SU-DHL-6 (cell line): ENCODE results near the gene FAM174A.

Experiments used
- H2AFZ ChIP-seq: fragments of 200-600 bp; sonication (generic); 2 replicates; pipeline ENCODE4 v1.6.1; 2014; ENCODE audit warnings: low read depth, mild to moderate bottlenecking, moderate library complexity, mixed read lengths, antibody characterized with exemption, low read length; ENCODE audit not compliant: severe bottlenecking
- H3F3A ChIP-seq: fragments of 200-600 bp; shearing (Covaris generic); 2 replicates; pipeline ENCODE4 v1.6.0; 2016; ENCODE audit warnings: antibody characterized with exemption, mild to moderate bottlenecking; ENCODE audit not compliant: insufficient read depth
- H3K27ac ChIP-seq: fragments of 200-600 bp; sonication (generic); 2 replicates; pipeline ENCODE4 v1.5.1; 2016; ENCODE audit warnings: low read depth, mild to moderate bottlenecking, low read length, moderate library complexity, mixed read lengths
- H3K27me3 ChIP-seq: fragments of 200-600 bp; sonication (generic), shearing (Covaris generic); 2 replicates; pipeline ENCODE4 v1.6.0; 2014; ENCODE audit warnings: mild to moderate bottlenecking, low read length
- H3K36me3 ChIP-seq: fragments of 200-600 bp; sonication (generic); 2 replicates; pipeline ENCODE4 v1.6.1; 2014; ENCODE audit warnings: mild to moderate bottlenecking, low read length, mixed read lengths
- H3K4me2 ChIP-seq: fragments of 300-600, 200-600 bp; shearing (Covaris generic), sonication (generic); 2 replicates; pipeline ENCODE4 v1.6.0; 2014; ENCODE audit warnings: low read length, low read depth, mild to moderate bottlenecking; ENCODE audit not compliant: poor library complexity, severe bottlenecking
- H3K4me3 ChIP-seq: fragments of 200-600 bp; sonication (generic); 2 replicates; pipeline ENCODE4 v1.5.1; 2014; ENCODE audit warnings: antibody characterized with exemption, low read length, mild to moderate bottlenecking, mixed read lengths; ENCODE audit not compliant: insufficient read depth, poor library complexity, severe bottlenecking
- H3K79me2 ChIP-seq: fragments of 200-600 bp; sonication (generic); 2 replicates; pipeline ENCODE4 v1.6.1; 2014; ENCODE audit warnings: mild to moderate bottlenecking, low read length, moderate library complexity; ENCODE audit not compliant: insufficient read depth
- H3K9ac ChIP-seq: fragments of 200-600 bp; sonication (generic); 2 replicates; pipeline ENCODE4 v1.7.0; 2014; ENCODE audit warnings: mild to moderate bottlenecking, low read length
- H3K9me2 ChIP-seq: fragments of 200-600 bp; sonication (generic); replicated peaks from 2 replicates; pipeline ENCODE4 v1.6.1; 2014; ENCODE audit warnings: low read length; ENCODE audit not compliant: insufficient read depth
- H3K9me3 ChIP-seq: fragments of 200-600 bp; sonication (generic); 2 replicates; pipeline ENCODE4 v1.6.1; 2014; ENCODE audit warnings: low read length, mixed read lengths; ENCODE audit not compliant: insufficient read depth
- H4K20me1 ChIP-seq: fragments of 200-600 bp; sonication (generic); 2 replicates; pipeline ENCODE4 v1.6.1; 2014; ENCODE audit warnings: low read depth, mild to moderate bottlenecking, antibody characterized with exemption, low read length, moderate library complexity, mixed read lengths
- CTCF ChIP-seq: fragments of 200-600 bp; sonication (generic); IDR thresholded peaks from one replicate; pipeline ENCODE4 v1.5.1; 2017; ENCODE audit warnings: antibody characterized with exemption, mild to moderate bottlenecking, low read length, moderate library complexity; ENCODE audit not compliant: insufficient read depth, poor library complexity, severe bottlenecking
- EZH2phosphoT487 ChIP-seq: fragments of 200-600 bp; sonication (generic), shearing (Covaris generic); conservative IDR thresholded peaks from 2 replicates; pipeline ENCODE4 v1.6.1; 2018; ENCODE audit warnings: mild to moderate bottlenecking, antibody characterized with exemption, low read length, moderate library complexity, mixed read lengths

Gene FAM174A

GRCh38 chr5:100502684-100503083 is 32.5 kb upstream of the FAM174A start:
- TF ChIP-seq EZH2phosphoT487 (no peak), CTCF (no peak)
- Histone ChIP-seq H2AFZ (no peak overlapping the region), H3K9ac (no peak overlapping the region), H3F3A (no peaks in the 10 kb centered on the region), H3K9me3 (no peaks in the 10 kb centered on the region), H3K4me3 (no peak overlapping the region), H3K4me2 (no peak overlapping the region), H3K9me2 (no peaks in the 10 kb centered on the region), H4K20me1 (no peaks in the 10 kb centered on the region), H3K36me3 (no peaks in the 10 kb centered on the region), H3K79me2 (no peaks in the 10 kb centered on the region), H3K27ac (no peak overlapping the region), H3K27me3 (no peaks in the 10 kb centered on the region)

DNA sequence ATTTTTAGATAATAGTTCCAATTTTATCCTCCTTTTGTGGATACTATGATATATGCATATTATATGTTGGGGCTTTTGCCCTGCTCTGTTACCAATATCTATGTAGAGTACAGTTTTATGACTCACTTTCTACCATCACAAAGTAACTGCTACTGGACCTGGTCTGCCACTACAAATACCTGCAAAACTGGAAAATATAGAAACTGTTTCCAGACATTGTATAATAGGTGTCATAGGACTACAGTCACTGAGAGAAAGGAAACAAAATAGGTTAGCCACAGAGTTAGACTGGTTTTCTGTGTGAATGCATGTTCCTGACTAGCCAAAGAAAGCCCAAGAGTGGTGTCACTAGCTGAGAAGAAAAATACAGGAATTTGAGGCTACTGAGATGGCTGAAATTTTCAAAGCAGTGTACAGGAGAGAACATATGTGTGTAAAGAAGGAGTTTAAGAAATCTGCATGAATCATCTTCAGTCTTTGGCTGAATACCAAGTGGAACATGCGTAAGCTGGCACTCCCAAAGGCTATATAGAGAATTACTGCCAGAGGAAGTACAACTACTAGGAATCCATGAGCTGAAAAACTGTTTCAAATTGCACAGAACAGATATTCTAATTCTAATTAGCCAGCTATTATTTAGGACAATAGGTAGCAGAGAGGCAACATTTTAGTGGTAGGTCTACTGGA is 29.0 kb upstream of the FAM174A start:
- H3K4me2 ChIP-seq: no peak overlapping the region
- H3K9me3 ChIP-seq: no peaks in the 10 kb centered on the region
- H3K9me2 ChIP-seq: no peaks in the 10 kb centered on the region
- no peak overlapping the region for H3K9ac ChIP-seq
- H3K79me2 ChIP-seq: no peaks in the 10 kb centered on the region
- TF ChIP-seq CTCF (no peak), EZH2phosphoT487 (no peak)
- H2AFZ ChIP-seq: no peak overlapping the region
- H3K4me3 ChIP-seq: no peak overlapping the region
- no peaks in the 10 kb centered on the region for H3K36me3 ChIP-seq
- H3K27ac ChIP-seq: no peak overlapping the region
- H3F3A ChIP-seq: no peaks in the 10 kb centered on the region
- no peaks in the 10 kb centered on the region for H4K20me1 ChIP-seq
- H3K27me3 ChIP-seq: no peaks in the 10 kb centered on the region

- Histone ChIP-seq H3K4me3 (no peak overlapping the region), H3K9ac (no peak overlapping the region), H3K4me2 (no peak overlapping the region)
Observed at GRCh38 chr5:100516285-100516684, 18.9 kb upstream of the FAM174A start.

More at GRCh38 chr5:100516285-100516684, 18.9 kb upstream of the FAM174A start:
- Histone ChIP-seq H3K9me3 (peaks cover 7% of the 10 kb centered on the region; the same call in 1 of the 2 replicates), H3K9me2 (no peaks in the 10 kb centered on the region), H4K20me1 (no peaks in the 10 kb centered on the region), H3K36me3 (no peaks in the 10 kb centered on the region), H3F3A (no peaks in the 10 kb centered on the region), H2AFZ (no peak overlapping the region), H3K79me2 (no peaks in the 10 kb centered on the region), H3K27me3 (no peaks in the 10 kb centered on the region), H3K27ac (no peak overlapping the region)
- TF ChIP-seq CTCF: no peak
- TF ChIP-seq EZH2phosphoT487: no peak
